PC-9 (cell line): Measurements from ENCODE around the gene SETBP1. TPM values are rescaled to one million over a fixed set of nuclear protein-coding genes. Genes with fewer than 3 reads are reported as not detected.

ENCODE experiments used
- BruUV-seq: library from RNA; stranded (reverse); fragments of 400-500 nt; replicated peaks from 2 replicates; lab custom pipeline; 2021; lab: Mats Ljungman, UMichigan
- CTCF ChIA-PET: fragments of 300-600 bp; sonication (Branson Sonifier 250); formaldehyde crosslinking; loops from one replicate; lab custom pipeline; 2022; ENCODE audit warnings: antibody characterized with exemption; lab: Charles Lee
- POLR2A ChIA-PET: fragments of 300-600 bp; sonication (Branson Sonifier 250); formaldehyde crosslinking; loops from one replicate; lab custom pipeline; 2022; ENCODE audit warnings: antibody characterized with exemption; ENCODE audit not compliant: unreplicated experiment; lab: Charles Lee
- DNase-seq, 2 experiments: peaks; one replicate each; pipeline versions ENCODE4 v3.0.0 to v3.0.0-alpha.2; 2015 to 2022; ENCODE audit warnings: mixed read lengths in 1 of 2
- H2AFZ ChIP-seq: fragments of 200-600 bp; sonication (generic); 2 replicates; pipeline ENCODE4 v1.8.1; 2017; ENCODE audit warnings: antibody characterized with exemption
- H3F3A ChIP-seq: fragments of 200-600 bp; sonication (generic); 2 replicates; pipeline ENCODE4 v1.8.1; 2017; ENCODE audit warnings: antibody characterized with exemption, mild to moderate bottlenecking, low read depth; ENCODE audit not compliant: insufficient read depth
- H3K27ac ChIP-seq: fragments of 200-600 bp; sonication (generic); 2 replicates; pipeline ENCODE4 v1.6.1; 2016; ENCODE audit warnings: mixed run types
- H3K27me3 ChIP-seq: fragments of 200-600 bp; sonication (generic); 2 replicates; pipeline ENCODE4 v1.6.1; 2016; ENCODE audit warnings: low read depth, mixed run types; ENCODE audit not compliant: insufficient read depth
- H3K36me3 ChIP-seq: fragments of 200-600 bp; sonication (generic); 2 replicates; pipeline ENCODE4 v1.6.1; 2016; ENCODE audit warnings: low read depth, mixed run types
- H3K4me1 ChIP-seq: fragments of 200-600 bp; sonication (generic); replicated peaks from 2 replicates; pipeline ENCODE4 v1.6.1; 2016; ENCODE audit warnings: mixed run types; ENCODE audit not compliant: insufficient read depth
- H3K4me2 ChIP-seq: fragments of 200-600 bp; sonication (generic); 2 replicates; pipeline ENCODE4 v1.6.1; 2017; ENCODE audit warnings: mixed run types
- H3K4me3 ChIP-seq: fragments of 200-600 bp; sonication (generic); 2 replicates; pipeline ENCODE4 v1.6.1; 2016; ENCODE audit warnings: mixed run types
- H3K79me2 ChIP-seq: fragments of 200-600 bp; sonication (generic); 2 replicates; pipeline ENCODE4 v1.6.1; 2017; ENCODE audit warnings: low read depth, mixed run types
- H3K9me2 ChIP-seq: fragments of 200-600 bp; sonication (generic); 2 replicates; pipeline ENCODE4 v1.8.1; 2017; ENCODE audit warnings: mild to moderate bottlenecking; ENCODE audit not compliant: insufficient read depth
- H3K9me3 ChIP-seq: fragments of 200-600 bp; sonication (generic); 2 replicates; pipeline ENCODE4 v1.8.1; 2016; ENCODE audit warnings: low read depth; ENCODE audit not compliant: insufficient read depth
- H4K20me1 ChIP-seq: fragments of 200-600 bp; sonication (generic); 2 replicates; pipeline ENCODE4 v1.8.1; 2017; ENCODE audit not compliant: insufficient read depth
- CTCF ChIP-seq: fragments of 200-600 bp; sonication (generic); conservative IDR thresholded peaks from 2 replicates; pipeline ENCODE4 v1.6.1; 2017; ENCODE audit warnings: mixed run types, antibody characterized with exemption, mild to moderate bottlenecking, moderate library complexity
- EZH2 ChIP-seq: fragments of 200-600 bp; sonication (generic); IDR thresholded peaks from 2 replicates; pipeline ENCODE4 v1.8.0; 2017; ENCODE audit warnings: antibody characterized with exemption, low read depth
- intact Hi-C: fragments of 100-400 bp; cut with micrococcal nuclease; formaldehyde crosslinking; loops from one replicate; pipeline ENCODE4 v1.10.0; 2022; ENCODE audit not compliant: unreplicated experiment
- total RNA-seq: library from RNA; stranded (reverse); gene quantifications from 2 replicates; pipeline ENCODE4 v1.2.3, GENCODE V29; 2021

The SETBP1 gene
- total RNA-seq, 1 experiment from 2014 or later: 9.0 TPM

GRCh38 chr18:44987371-44987770, 306.7 kb downstream of the SETBP1 start:
- Histone ChIP-seq H3K4me3 (no peak overlapping the region), H2AFZ (no peak overlapping the region), H3K27ac (no peak overlapping the region), H3K4me2 (no peak overlapping the region), H3K27me3 (no peaks in the 10 kb centered on the region), H3K36me3 (no peaks in the 10 kb centered on the region), H4K20me1 (no peaks in the 10 kb centered on the region; the same call in 1 of the 2 replicates), H3K9me3 (no peaks in the 10 kb centered on the region; the same call in 1 of the 2 replicates), H3K79me2 (no peaks in the 10 kb centered on the region), H3F3A (no peaks in the 10 kb centered on the region), H3K9me2 (no peaks in the 10 kb centered on the region), H3K4me1 (no peaks in the 10 kb centered on the region)
- intact Hi-C loops: no loop called here
- DNase-seq: no peak
- POLR2A ChIA-PET: no interaction called here
- BruUV-seq: no TSS peak
- CTCF ChIA-PET: no interaction called here
- TF ChIP-seq EZH2: no peak
- TF ChIP-seq CTCF: no peak

GRCh38 chr18:44988821-44989587, 308.3 kb downstream of the SETBP1 start:
- ChIA-PET POLR2A (no interaction called here), CTCF (no interaction called here)
- intact Hi-C loops: no loop called here
- no peaks in the 10 kb centered on the region for H3K4me1 ChIP-seq
- H4K20me1 ChIP-seq: no peaks in the 10 kb centered on the region; the same call in 1 of the 2 replicates
- H3K4me3 ChIP-seq: no peak overlapping the region
- no peak for TF ChIP-seq CTCF
- no peak for TF ChIP-seq EZH2
- no peaks in the 10 kb centered on the region for H3K36me3 ChIP-seq
- H3K4me2 ChIP-seq: no peak overlapping the region
- H3K9me2 ChIP-seq: no peaks in the 10 kb centered on the region
- no peak overlapping the region for H2AFZ ChIP-seq
- no peak for DNase-seq
- H3K27me3 ChIP-seq: no peaks in the 10 kb centered on the region
- no peak overlapping the region for H3K27ac ChIP-seq
- no peaks in the 10 kb centered on the region for H3K79me2 ChIP-seq
- no TSS peak for BruUV-seq
- no peaks in the 10 kb centered on the region; the same call in 1 of the 2 replicates for H3K9me3 ChIP-seq
- no peaks in the 10 kb centered on the region for H3F3A ChIP-seq

- intact Hi-C loops: no loop called here
- Histone ChIP-seq H3K4me1 (no peaks in the 10 kb centered on the region), H3K27me3 (no peaks in the 10 kb centered on the region), H3K9me2 (no peaks in the 10 kb centered on the region), H3K79me2 (no peaks in the 10 kb centered on the region), H4K20me1 (no peaks in the 10 kb centered on the region; the same call in 1 of the 2 replicates), H3K4me3 (no peak overlapping the region), H3K36me3 (no peaks in the 10 kb centered on the region), H3K9me3 (no peaks in the 10 kb centered on the region), H3K27ac (no peak overlapping the region), H3K4me2 (no peak overlapping the region), H2AFZ (no peak overlapping the region), H3F3A (no peaks in the 10 kb centered on the region)
- ChIA-PET POLR2A (no interaction called here), CTCF (no interaction called here)
- no TSS peak for BruUV-seq
- DNase-seq: no peak
- TF ChIP-seq CTCF: no peak
- no peak for TF ChIP-seq EZH2
Measured at GRCh38 chr18:44996261-44996660, 315.6 kb downstream of the SETBP1 start.
